ENCODE results near the gene C6orf132. TPM values are rescaled to one million over a fixed set of nuclear protein-coding genes. Genes with fewer than 3 reads are reported as not detected.
A peak's percentile ranks its signal among the peaks of the same experiment; 100 is the strongest.

C6orf132 gene
- total RNA-seq, 4 donors from 2014 or later: 0.22 to 4.7 (median 2.2) TPM

DNA sequence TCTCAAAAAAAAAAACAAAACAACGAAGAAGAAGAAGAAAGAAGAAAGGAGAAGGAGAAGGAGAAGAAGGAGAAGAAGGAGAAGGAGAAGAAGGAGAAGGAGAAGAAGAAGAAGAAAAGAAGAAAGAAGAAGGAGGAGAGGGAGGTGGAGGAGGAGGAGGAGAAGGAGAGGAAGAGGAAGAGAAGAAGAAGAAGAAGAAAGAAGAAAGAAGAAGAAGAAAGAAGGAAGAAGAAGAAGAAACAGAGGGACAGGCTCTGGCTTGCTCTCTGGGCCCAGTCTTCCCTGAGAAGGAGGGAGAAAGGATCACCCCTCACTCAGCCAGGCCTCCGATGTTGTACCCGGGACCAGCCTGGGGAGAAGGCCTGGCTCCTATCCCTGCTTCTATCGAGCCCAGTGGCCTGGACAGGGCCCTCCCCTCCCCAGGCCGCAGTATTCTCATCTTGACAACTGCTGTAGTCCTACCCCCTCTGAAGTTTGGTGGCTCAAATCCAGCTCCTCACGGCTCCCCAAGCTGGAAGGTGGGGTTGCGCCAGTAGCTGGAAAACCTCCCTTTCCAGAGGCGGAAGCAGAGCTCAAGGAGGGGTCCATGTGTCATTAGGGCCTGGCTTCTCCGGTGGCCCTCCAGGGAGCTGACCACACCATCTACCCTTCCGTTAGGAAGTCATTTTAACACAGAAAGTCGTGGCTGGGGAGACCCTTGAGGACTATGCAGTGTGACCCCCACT, 18.9 kb downstream of the C6orf132 start:
- Histone ChIP-seq H3K36me3 (no peaks in the 10 kb centered on the region), H3K4me1 (peaks cover 0 to 11% (median 0%) of the 10 kb centered on the region in 4 donors), H3K9me3 (no peaks in the 10 kb centered on the region), H3K4me3 (no peak overlapping the region), H3K27ac (peak overlapping the region in 2 of 4 donors; percentile 6 to 32), H3K27me3 (no peaks in the 10 kb centered on the region)
- WGBS, 2 donors: 66 to 76% methylated on average over 10 to 11 of the region's 11 CpGs
- no peak for TF ChIP-seq POLR2A (IDR thresholded peaks at IDR 0.05)
- TF ChIP-seq CTCF (IDR thresholded peaks at IDR 0.05): no peak
- no peak for TF ChIP-seq EP300 (IDR thresholded peaks at IDR 0.05)
- DNase-seq (ENCODE audit: low spot score in 2 of 2): no peak

GRCh38 chr6:42120895-42121865, 21.2 kb downstream of the C6orf132 start:
- TF ChIP-seq EP300 (IDR thresholded peaks at IDR 0.05) (no peak), CTCF (IDR thresholded peaks at IDR 0.05) (no peak), POLR2A (IDR thresholded peaks at IDR 0.05) (no peak)
- H3K9me3 ChIP-seq: no peaks in the 10 kb centered on the region
- WGBS, 2 donors: 62 to 64% methylated on average over 6 to 8 of the region's 8 CpGs
- no peak overlapping the region for H3K4me3 ChIP-seq
- H3K27ac ChIP-seq: no peak overlapping the region
- peaks cover 0 to 16% (median 0%) of the 10 kb centered on the region in 4 donors for H3K4me1 ChIP-seq
- no peaks in the 10 kb centered on the region for H3K36me3 ChIP-seq
- DNase-seq (ENCODE audit: low spot score in 2 of 2): no peak
- no peaks in the 10 kb centered on the region for H3K27me3 ChIP-seq

- H3K27ac ChIP-seq: peak overlapping the region in 2 of 4 donors; percentile 11 to 70
- H3K4me3 ChIP-seq: no peak overlapping the region
- peaks cover 0 to 16% (median 0%) of the 10 kb centered on the region in 4 donors for H3K4me1 ChIP-seq
- WGBS, 2 donors: 49 to 52% methylated on average over 8 to 10 of the region's 10 CpGs
- H3K27me3 ChIP-seq: no peaks in the 10 kb centered on the region
- H3K36me3 ChIP-seq: no peaks in the 10 kb centered on the region
- no peak for TF ChIP-seq CTCF (IDR thresholded peaks at IDR 0.05)
- no peak for TF ChIP-seq EP300 (IDR thresholded peaks at IDR 0.05)
- no peak for TF ChIP-seq POLR2A (IDR thresholded peaks at IDR 0.05)
- H3K9me3 ChIP-seq: no peaks in the 10 kb centered on the region
- peak in 1 of 2 donors; percentile 27 for DNase-seq (ENCODE audit: low spot score in 2 of 2)
These were observed 24.0 kb downstream of the C6orf132 start for GRCh38 chr6:42118162-42119001.

DNA sequence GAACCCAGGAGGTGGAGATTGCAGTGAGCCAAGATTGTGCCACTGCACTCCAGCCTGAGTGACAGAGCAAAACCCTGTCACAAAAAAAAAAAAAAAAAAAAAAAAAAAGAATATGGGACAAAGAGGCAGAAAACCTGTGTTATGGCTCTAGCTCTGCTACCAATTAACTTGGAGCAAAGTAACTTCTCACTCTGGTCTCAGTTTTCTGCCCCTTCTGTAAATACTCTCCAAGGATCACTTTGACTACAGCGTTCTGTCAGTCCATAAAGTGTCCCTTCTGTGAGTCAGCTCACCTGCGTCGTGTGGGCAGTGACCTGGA, 24.6 kb downstream of the C6orf132 start:
- TF ChIP-seq CTCF (IDR thresholded peaks at IDR 0.05) (no peak), EP300 (IDR thresholded peaks at IDR 0.05) (no peak), POLR2A (IDR thresholded peaks at IDR 0.05) (no peak)
- DNase-seq (ENCODE audit: low spot score in 2 of 2): no peak
- Histone ChIP-seq H3K9me3 (no peaks in the 10 kb centered on the region), H3K4me3 (no peak overlapping the region), H3K36me3 (no peaks in the 10 kb centered on the region), H3K27me3 (no peaks in the 10 kb centered on the region), H3K4me1 (peaks cover 0 to 16% (median 0%) of the 10 kb centered on the region in 4 donors), H3K27ac (peak overlapping the region in 2 of 4 donors; percentile 11 to 70)
- WGBS, 2 donors: 68 to 76% methylated on average over 3 of the region's 3 CpGs
